Stimulated activated naive CD8-positive, alpha-beta T cell treated with anti-CD3 and anti-CD28 coated beads, Interleukin-15, amount 100 ng/mL, for 72 hours (primary cell): ENCODE data around the gene PLXDC2.
"Not testable (repeated sequence)": the region's sequence is repeated elsewhere in the genome, so short reads cannot be mapped to it uniquely, and the experiment has no call there.

Experiments
- ATAC-seq: fragments of 150-1000 bp; cut with Tn5 transposase; 2 replicates; pipeline ENCODE4 v1.10.0; 2021; ENCODE audit warnings: mild to moderate bottlenecking, moderate library complexity
- DNase-seq, 2 donors: peaks; one replicate each; pipeline ENCODE4 v3.0.0; 2021 to 2022
- H3K27ac Mint-ChIP-seq, 2 donors: one replicate each; pipeline ENCODE4 v1.8.0; 2022; ENCODE audit warnings: mild to moderate bottlenecking in 2 of 2, mixed read lengths in 2 of 2, moderate library complexity in 2 of 2
- H3K27me3 Mint-ChIP-seq: one replicate; pipeline ENCODE4 v1.8.0; 2022; ENCODE audit warnings: mixed read lengths
- H3K4me1 Mint-ChIP-seq: one replicate; pipeline ENCODE4 v1.8.0; 2022; ENCODE audit warnings: mild to moderate bottlenecking, mixed read lengths
- H3K4me3 Mint-ChIP-seq, 2 donors: one replicate each; pipeline ENCODE4 v1.8.0; 2022; ENCODE audit warnings: mild to moderate bottlenecking in 2 of 2, mixed read lengths in 2 of 2, moderate library complexity in 1 of 2
- H3K9me3 Mint-ChIP-seq, 2 donors: one replicate each; pipeline ENCODE4 v1.8.0; 2022; ENCODE audit warnings: mixed read lengths in 2 of 2

PLXDC2 gene

GRCh38 chr10:19816411-19817230 lies at the start of gene PLXDC2:
Gene PLXDC2, plus strand, starts transcription at chr10:19816432.
- ATAC-seq (peak; percentile 27), DNase-seq (no peak)
- Mint-ChIP-seq H3K9me3 (peaks cover 0 to 4% of the 10 kb centered on the region in 2 donors), H3K27ac (no peak within 1 kb of the TSS), H3K27me3 (peaks cover 53% of the 10 kb centered on the region), H3K4me1 (peaks cover 12% of the 10 kb centered on the region), H3K4me3 (peak within 1 kb of the TSS; percentile 63 to 75)

GRCh38 chr10:19767876-19768275 lies 48.4 kb upstream of the PLXDC2 start:
- Mint-ChIP-seq H3K9me3 (no peaks in the 10 kb centered on the region), H3K27ac (no peak overlapping the region), H3K4me3 (no peak overlapping the region), H3K4me1 (no peaks in the 10 kb centered on the region), H3K27me3 (no peaks in the 10 kb centered on the region)
- ATAC-seq (no peak), DNase-seq (no peak)

- DNase-seq, H3K4me1 Mint-ChIP-seq, H3K27me3 Mint-ChIP-seq, ATAC-seq, H3K4me3 Mint-ChIP-seq, H3K9me3 Mint-ChIP-seq, H3K27ac Mint-ChIP-seq: not testable (repeated sequence)
These were observed 46.4 kb upstream of the PLXDC2 start for GRCh38 chr10:19769826-19770225.

- Mint-ChIP-seq H3K4me3 (no peak overlapping the region), H3K27ac (no peak overlapping the region), H3K9me3 (no peaks in the 10 kb centered on the region), H3K27me3 (no peaks in the 10 kb centered on the region), H3K4me1 (no peaks in the 10 kb centered on the region)
- DNase-seq (no peak), ATAC-seq (no peak)
These were observed 43.3 kb upstream of the PLXDC2 start for GRCh38 chr10:19772972-19773371.

- ATAC-seq (no peak), DNase-seq (no peak)
- Mint-ChIP-seq H3K27me3 (no peaks in the 10 kb centered on the region), H3K9me3 (no peaks in the 10 kb centered on the region), H3K27ac (no peak overlapping the region), H3K4me1 (no peaks in the 10 kb centered on the region), H3K4me3 (no peak overlapping the region)
These were observed 40.9 kb upstream of the PLXDC2 start for GRCh38 chr10:19775296-19775695.

- Mint-ChIP-seq H3K9me3 (peaks cover 0 to 7% of the 10 kb centered on the region in 2 donors), H3K4me3 (no peak overlapping the region), H3K4me1 (no peaks in the 10 kb centered on the region), H3K27ac (no peak overlapping the region), H3K27me3 (no peaks in the 10 kb centered on the region)
- DNase-seq (no peak), ATAC-seq (no peak)
These were observed 38.4 kb upstream of the PLXDC2 start for GRCh38 chr10:19777806-19778205.

- peaks cover 0 to 7% of the 10 kb centered on the region in 2 donors for H3K9me3 Mint-ChIP-seq
- no peak overlapping the region for H3K27ac Mint-ChIP-seq
- H3K4me1 Mint-ChIP-seq, result no peaks in the 10 kb centered on the region
- ATAC-seq (no peak), DNase-seq (no peak)
- H3K4me3 Mint-ChIP-seq, result no peak overlapping the region
- no peaks in the 10 kb centered on the region for H3K27me3 Mint-ChIP-seq
These were observed 37.2 kb upstream of the PLXDC2 start for GRCh38 chr10:19778996-19779395.

- H3K9me3 Mint-ChIP-seq, result peaks cover 0 to 7% of the 10 kb centered on the region in 2 donors
- H3K27ac Mint-ChIP-seq, result no peak overlapping the region
- ATAC-seq (no peak), DNase-seq (no peak)
- no peak overlapping the region for H3K4me3 Mint-ChIP-seq
- no peaks in the 10 kb centered on the region for H3K4me1 Mint-ChIP-seq
- H3K27me3 Mint-ChIP-seq, result no peaks in the 10 kb centered on the region
These were observed 33.7 kb upstream of the PLXDC2 start for GRCh38 chr10:19782430-19783089.

GRCh38 chr10:19783721-19784120 lies 32.5 kb upstream of the PLXDC2 start:
- ATAC-seq (no peak), DNase-seq (no peak)
- Mint-ChIP-seq H3K9me3 (peaks cover 0 to 7% of the 10 kb centered on the region in 2 donors), H3K27ac (no peak overlapping the region), H3K27me3 (no peaks in the 10 kb centered on the region), H3K4me1 (no peaks in the 10 kb centered on the region), H3K4me3 (no peak overlapping the region)

- H3K27ac Mint-ChIP-seq, result no peak overlapping the region
- peaks cover 8% of the 10 kb centered on the region for H3K27me3 Mint-ChIP-seq
- H3K9me3 Mint-ChIP-seq, result peaks cover 0 to 7% of the 10 kb centered on the region in 2 donors
- DNase-seq, result no peak
- ATAC-seq, result no peak
- no peaks in the 10 kb centered on the region for H3K4me1 Mint-ChIP-seq
- no peak overlapping the region for H3K4me3 Mint-ChIP-seq
These were observed 30.9 kb upstream of the PLXDC2 start for GRCh38 chr10:19785366-19785765.

GRCh38 chr10:19788075-19788686 lies 28.1 kb upstream of the PLXDC2 start:
- peaks cover 8% of the 10 kb centered on the region for H3K27me3 Mint-ChIP-seq
- no peak overlapping the region for H3K27ac Mint-ChIP-seq
- peak in 1 of 2 donors; percentile 1 for DNase-seq
- no peaks in the 10 kb centered on the region for H3K4me1 Mint-ChIP-seq
- no peaks in the 10 kb centered on the region for H3K9me3 Mint-ChIP-seq
- no peak overlapping the region for H3K4me3 Mint-ChIP-seq
- no peak for ATAC-seq

- Mint-ChIP-seq H3K9me3 (no peaks in the 10 kb centered on the region), H3K27ac (no peak overlapping the region), H3K4me1 (no peaks in the 10 kb centered on the region), H3K4me3 (no peak overlapping the region), H3K27me3 (peaks cover 8% of the 10 kb centered on the region)
- no peak for ATAC-seq
- no peak for DNase-seq
These were observed 27.3 kb upstream of the PLXDC2 start for GRCh38 chr10:19788902-19789301.

GRCh38 chr10:19789607-19790006 lies 26.6 kb upstream of the PLXDC2 start:
- H3K4me1 Mint-ChIP-seq, result no peaks in the 10 kb centered on the region
- H3K9me3 Mint-ChIP-seq, result no peaks in the 10 kb centered on the region
- peaks cover 8% of the 10 kb centered on the region for H3K27me3 Mint-ChIP-seq
- no peak overlapping the region for H3K27ac Mint-ChIP-seq
- no peak for DNase-seq
- no peak overlapping the region for H3K4me3 Mint-ChIP-seq
- ATAC-seq, result no peak

- Mint-ChIP-seq H3K27me3 (peaks cover 8% of the 10 kb centered on the region), H3K4me3 (no peak overlapping the region), H3K4me1 (no peaks in the 10 kb centered on the region), H3K27ac (no peak overlapping the region), H3K9me3 (no peaks in the 10 kb centered on the region)
- DNase-seq (no peak), ATAC-seq (no peak)
These were observed 25.2 kb upstream of the PLXDC2 start for GRCh38 chr10:19791032-19791431.

- Mint-ChIP-seq H3K9me3 (peaks cover 4 to 8% of the 10 kb centered on the region in 2 donors), H3K27ac (no peak overlapping the region), H3K4me3 (no peak overlapping the region), H3K27me3 (no peaks in the 10 kb centered on the region), H3K4me1 (no peaks in the 10 kb centered on the region)
- ATAC-seq, result no peak
- no peak for DNase-seq
These were observed 20.5 kb upstream of the PLXDC2 start for GRCh38 chr10:19795684-19796083.

- DNase-seq (no peak), ATAC-seq (no peak)
- Mint-ChIP-seq H3K4me3 (no peak overlapping the region), H3K27ac (no peak overlapping the region), H3K27me3 (no peaks in the 10 kb centered on the region), H3K9me3 (peaks cover 4 to 8% of the 10 kb centered on the region in 2 donors), H3K4me1 (no peaks in the 10 kb centered on the region)
These were observed 16.1 kb upstream of the PLXDC2 start for GRCh38 chr10:19800161-19800560.
